NCI-H2196 treated with DMSO at 0.1 percent for 48 hours (cell line): ENCODE measurements around the gene SLC18B1.
"Not testable (repeated sequence)": the region's sequence is repeated elsewhere in the genome, so short reads cannot be mapped to it uniquely, and the experiment has no call there.

ENCODE experiments used
- DNase-seq: peaks from one replicate; lab custom pipeline; 2025; ENCODE audit not compliant: unreplicated experiment; lab: John Stamatoyannopoulos, UW

The SLC18B1 gene

DNA sequence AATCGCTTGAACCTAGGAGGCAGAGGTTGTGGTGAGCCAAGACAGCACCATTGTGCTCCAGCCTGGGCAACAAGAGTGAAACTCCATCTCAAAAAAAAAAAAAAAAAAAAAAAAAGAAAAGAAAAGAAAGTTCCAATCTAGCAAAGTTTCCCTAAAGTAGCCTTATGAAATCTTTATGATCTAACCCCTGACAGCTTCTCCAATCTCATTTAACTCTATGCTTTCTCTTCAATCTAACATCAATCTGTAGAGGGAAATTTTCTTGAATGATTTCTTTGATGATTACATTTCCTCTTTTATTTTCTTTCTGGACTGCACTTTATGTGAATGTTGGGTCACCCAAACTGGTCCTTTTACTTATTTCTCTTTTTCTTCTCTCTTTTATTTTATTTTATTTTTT, 2.2 kb upstream of the SLC18B1 start:
- no peak for DNase-seq

DNA sequence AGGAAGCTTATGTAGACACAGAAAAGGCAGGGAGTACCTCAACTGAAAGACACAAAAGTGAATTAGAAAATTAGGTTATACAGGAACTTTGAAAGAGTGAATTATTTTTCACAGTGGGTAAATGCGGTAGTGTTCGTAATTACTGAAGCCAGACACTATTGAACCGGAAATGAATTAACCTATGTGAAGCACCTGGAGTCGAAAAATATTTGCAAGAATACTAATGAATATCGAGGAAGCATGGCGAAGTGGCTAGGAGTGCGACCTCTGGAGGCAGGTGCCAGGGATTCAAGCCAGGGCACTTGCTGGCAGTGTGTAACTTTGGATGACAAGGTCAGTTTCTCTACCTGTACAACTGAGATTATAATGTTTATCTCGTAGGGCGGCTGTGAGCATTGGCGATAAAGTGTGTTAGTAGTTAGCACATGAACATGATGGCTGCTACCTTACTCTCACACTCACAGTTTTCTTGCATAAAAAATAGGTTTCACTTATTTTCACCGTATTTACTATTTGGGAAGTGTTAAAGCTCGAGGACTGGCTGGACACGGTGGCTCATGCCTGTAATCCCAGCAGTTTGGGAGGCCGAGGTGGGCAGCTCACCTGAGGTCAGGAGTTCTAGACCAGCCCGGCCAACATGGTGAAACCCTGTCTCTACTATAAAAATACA, 567 bp upstream of the SLC18B1 start:
- peak; percentile 67 for DNase-seq

DNA sequence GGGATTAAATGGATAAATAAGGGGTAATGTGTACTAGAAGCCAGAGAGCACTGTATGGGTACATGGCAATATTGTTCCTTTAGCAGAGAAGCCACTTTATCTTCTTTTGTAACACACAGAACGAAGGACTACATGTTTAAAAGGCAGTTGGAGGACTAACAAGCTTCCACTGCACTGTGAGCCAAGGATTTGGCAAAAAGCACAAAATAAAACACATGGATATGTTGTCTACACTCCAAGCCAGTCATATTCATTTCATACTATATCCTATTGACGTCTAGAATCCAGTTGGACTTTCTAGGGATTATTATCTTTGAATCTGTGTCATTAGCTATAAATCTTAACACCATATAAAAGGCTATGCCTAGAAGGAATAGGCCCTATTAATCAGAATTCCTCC, 3.0 kb downstream of the SLC18B1 start:
- DNase-seq = no peak

DNA sequence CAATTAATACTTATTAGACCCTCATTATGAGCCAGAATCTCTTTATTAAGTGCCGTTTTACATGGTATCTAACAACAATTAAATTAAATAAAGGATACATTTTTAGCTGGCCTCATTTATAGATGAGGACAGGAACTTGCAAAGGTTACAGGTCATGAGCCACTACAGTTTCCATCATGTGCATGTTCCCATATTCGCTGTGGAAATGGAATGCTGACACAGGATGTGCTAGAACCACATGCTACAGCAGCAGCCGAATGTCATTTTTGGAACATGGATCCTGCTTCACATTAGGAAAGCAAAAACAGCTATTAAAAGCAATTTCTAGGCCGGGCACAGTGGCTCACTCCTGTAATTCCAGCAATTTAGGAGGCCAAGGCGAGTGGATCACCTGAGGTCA, 5.9 kb downstream of the SLC18B1 start:
- DNase-seq = no peak

DNA sequence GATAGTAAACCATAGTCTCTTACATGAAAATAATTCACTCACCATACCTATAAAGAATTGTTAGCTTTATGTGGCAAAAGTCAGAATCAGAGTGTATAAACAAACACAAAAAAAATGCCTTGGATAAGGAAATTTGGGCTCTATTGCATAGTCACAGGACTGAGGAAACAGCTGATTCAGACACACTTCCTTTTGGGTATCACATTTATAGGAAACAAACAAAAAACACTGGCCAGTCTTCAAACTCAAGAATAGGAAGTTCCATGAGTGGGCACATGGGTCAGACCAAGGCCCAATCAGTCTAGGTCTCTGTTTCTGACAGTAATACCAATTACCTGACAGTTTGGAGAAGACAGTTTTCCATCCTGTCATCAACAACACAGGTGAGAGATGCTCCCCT, 8.0 kb downstream of the SLC18B1 start:
- no peak for DNase-seq

DNA sequence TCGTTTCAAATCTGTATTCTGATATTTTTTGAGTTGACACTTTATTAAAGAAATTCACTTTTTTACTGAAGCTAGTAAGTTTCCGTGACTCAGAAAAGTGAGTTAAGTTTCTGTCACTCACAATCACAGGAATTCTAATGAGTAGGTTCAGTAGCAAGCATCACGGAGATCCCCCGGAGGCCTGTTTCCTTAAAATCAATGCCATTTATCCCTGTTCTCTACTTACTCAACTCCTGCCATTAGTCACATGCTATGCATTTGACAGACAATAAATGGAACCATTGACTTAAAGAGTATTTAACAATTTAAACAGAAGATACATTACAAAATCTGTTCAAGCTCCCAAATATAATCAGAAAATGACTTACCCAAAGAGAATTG, 9.1 kb downstream of the SLC18B1 start:
- no peak for DNase-seq

DNA sequence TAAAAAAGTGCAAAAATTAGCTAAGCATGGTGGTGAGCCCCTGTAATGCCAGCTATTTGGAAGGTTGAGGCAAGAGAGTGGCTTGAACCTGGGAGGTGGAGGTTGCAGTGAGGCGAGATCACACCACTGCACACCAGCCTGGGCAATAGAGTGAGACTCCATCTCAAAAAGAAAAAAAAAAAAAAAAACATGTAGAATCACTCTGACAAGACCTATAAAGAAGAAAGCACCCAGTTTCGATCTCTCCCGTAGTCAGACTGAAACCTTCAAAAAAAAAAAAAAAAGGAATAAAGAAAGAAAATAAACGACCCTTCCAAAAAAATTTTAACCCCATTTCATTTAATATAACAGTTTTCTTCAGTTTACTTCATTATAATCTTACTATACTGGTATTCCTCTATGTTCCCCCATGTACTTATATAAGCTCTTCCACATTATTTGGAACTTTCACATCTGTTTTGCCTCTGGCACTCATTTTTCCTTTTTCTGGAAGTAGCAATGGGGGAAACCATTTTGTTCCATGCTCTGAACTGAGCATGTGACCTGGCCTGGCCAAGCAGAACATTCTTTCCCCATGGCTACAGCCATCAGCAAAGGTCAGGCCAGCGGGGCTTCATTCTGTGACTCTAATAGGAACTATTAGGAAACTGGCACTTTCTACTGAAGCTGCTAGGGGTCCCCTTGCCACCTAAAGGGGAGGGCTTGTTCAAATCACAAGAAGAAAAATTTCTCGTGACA, 9.6 kb downstream of the SLC18B1 start:
- no peak for DNase-seq

DNA sequence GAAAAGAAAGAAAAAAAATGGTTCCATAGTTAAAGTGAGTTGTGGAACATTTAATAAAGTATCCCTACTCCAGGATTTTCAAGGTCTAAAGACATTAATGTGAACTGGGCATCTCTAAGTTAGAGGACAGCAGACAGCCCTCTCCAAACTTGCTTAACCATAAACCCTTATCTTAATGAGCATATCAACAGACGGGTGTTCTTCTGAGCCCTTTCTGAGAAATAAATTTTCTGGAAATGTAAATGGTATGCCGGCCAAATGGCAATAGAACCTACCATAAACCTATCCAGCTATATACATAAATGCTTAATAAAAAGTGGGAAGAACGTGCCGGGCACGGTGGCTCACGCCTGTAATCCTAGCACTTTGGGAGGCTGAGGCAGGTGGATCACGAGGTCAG, 12.5 kb downstream of the SLC18B1 start:
- no peak for DNase-seq

DNA sequence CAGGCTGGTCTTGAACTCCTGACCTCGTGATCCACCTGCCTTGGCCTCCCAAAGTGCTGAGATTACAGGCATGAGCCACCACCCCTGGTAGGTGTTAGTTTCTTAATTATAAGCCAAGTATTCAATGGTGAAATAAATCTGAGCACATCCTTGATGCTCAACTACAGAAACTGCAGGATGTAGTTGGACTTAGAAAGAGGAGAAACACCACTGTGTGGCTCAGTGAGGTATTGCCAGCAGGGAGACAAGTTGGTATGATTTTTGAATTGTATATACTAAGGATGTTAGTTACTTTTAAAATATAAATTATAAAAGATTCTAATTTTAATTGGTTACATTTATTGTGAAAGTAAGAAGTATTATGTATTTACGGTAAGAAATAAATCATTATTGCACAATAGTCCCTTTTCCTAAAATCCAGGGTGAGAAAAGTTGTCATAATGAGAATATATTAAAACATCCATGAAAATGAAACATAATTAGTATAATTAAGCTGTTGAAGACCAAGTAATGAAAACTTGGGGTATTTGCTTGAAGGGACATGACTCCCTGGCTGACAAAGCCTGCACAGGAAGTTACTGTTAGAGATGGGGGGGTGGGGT, 17.6 kb downstream of the SLC18B1 start:
- DNase-seq = no peak

DNA sequence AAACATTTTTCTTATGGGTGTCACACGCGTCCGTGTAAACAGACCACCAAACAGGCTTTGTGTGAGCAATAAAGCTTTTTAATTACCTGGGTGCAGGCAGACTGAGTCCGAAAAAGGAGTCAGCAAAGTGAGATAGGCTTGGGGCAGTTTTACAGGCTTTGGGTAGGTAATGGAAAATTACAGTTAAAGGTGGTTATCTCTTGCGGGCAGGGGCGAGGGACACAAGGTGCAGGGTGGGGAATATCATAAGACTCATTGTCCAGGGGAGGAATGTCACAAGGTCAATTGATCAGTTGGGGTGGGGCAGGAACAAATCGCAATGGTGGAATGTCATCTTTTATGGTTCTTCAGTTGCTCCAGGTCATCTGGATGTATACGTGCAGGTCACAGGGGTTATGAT, 20.6 kb downstream of the SLC18B1 start:
- not testable (repeated sequence) for DNase-seq

DNA sequence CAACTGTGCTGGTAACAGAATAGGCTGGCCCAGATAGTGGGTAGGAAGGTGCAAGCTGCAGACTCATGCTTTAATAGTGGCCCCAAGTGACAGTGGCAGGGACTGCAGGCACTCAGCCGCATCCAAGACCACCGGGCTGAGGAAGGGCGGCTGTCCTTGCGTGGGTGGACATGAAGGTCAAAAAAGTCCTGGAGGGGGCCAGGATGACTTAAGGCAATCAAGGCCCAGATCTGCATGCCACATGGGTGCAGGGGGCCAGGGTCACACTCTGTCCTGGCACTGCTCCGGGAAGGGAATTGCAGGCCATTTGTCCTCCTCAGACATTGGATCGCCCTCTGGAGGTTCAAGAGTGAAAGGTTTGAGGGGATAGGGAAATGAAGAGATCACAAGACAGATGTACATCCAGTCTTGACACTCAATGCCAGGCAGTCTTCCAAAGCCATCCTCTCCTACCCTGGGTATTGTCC, 30.4 kb downstream of the SLC18B1 start:
- DNase-seq = no peak

DNA sequence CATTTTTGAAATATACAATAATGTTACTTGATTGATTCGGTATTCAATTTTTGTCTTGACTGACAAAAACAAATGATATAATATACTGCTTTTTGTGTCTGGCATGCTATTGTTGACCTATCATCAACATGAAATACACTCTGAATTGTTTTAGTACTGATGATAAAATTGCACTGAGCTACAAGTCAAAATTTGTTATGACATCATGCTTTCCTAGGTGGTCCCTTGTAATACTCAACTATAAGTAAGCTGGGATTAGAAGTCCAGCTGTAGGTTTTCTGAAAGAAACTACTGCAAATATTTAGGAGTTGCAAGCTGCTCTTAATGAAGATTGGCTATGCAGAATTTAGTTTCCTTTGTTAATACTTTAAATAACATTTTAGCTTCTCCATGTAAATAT, 32.9 kb downstream of the SLC18B1 start:
- DNase-seq = no peak

DNA sequence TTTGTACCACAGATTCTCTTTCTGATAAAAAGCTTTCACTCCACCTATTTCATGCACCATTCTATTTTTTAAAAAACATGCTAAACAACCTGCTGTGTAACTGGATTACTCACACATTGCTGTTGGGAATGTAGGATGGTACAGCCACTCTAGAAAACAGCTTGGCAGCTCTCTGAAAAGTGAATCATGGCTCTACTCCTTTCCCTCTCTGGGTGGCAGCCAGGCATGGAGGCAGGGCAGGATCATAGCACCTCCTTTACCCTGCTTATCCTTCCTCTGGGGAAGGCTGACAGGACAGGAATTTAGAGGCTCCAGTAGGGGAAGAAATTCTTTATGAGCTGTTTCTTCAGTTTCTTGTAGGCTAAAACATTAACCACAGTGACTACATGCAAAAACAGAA, 34.1 kb downstream of the SLC18B1 start:
- DNase-seq = no peak

DNA sequence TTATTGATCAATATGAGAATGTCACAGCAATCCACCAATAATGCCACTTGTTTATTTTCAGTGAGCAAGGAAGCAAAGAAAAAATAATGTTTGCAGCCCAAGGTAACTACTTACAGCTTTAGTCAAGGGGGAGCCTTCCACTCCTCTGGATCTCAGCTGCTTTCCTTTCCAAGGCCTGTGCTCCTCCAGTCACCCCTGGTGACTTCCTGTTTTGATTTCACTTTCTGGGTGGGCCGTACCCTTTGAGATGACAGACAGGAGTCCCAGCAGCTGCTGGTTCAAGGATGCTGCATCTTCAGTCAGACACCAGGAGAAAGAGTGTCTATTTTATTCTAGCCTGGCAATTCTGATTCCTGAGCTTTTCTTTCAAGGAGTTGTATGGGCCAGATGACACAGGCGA, 35.2 kb downstream of the SLC18B1 start:
- DNase-seq = no peak

DNA sequence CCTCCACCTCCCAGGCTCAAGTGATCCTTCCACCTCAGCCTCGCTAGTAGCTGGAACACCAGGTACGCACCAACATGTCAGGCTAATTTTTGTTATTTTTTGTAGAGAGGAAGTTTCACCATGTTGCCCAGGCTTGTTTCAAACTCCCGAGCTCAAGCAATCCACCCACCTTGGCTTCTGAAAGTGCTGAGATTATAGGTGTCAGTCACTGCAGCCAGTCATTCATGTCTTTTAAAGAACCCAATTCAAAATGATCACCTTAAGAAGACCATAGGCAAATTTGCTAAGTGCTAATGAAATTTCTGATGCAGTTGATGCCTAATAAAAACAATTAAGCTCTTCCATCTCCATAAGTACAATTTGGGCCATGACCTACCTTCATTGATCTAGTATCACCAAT, 38.2 kb downstream of the SLC18B1 start:
- DNase-seq = no peak

DNA sequence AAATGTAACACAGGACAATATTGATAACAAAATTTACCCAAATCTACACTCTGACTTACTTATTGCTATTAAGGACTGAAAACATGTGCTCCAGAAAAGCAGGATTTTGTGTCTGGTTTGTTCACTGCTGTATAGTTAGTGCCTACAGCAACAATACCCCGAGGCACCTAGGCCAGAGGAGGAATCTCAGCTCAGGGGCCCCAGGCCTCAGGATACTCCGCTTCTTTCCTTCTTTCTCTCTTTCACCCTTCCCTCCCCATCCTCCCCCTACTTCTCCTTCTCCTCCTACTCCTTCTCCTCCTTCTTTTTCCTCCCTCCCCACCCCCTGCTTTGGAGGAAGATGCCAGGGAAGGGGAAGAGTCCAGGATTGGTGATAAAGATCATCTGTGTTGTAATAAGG, 39.7 kb downstream of the SLC18B1 start:
- DNase-seq = no peak

DNA sequence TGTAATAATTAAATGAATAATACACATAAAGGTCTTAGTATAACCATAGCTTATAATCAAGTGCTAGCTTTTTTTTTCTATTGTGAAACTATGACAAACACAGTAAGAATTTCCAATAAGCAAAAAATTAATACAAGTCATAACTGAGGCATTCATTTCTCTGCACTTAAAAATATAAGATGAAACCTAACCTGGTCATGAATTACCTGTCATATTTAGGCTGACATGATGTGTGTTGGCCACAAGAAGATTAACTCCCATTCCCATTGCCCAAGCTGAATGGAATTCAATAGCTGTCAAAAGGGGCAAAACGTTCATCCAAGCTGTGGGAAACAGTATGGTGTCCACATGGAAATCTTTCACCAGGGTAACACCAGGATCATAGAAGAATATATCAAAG, 46.2 kb downstream of the SLC18B1 start:
- no peak for DNase-seq

DNA sequence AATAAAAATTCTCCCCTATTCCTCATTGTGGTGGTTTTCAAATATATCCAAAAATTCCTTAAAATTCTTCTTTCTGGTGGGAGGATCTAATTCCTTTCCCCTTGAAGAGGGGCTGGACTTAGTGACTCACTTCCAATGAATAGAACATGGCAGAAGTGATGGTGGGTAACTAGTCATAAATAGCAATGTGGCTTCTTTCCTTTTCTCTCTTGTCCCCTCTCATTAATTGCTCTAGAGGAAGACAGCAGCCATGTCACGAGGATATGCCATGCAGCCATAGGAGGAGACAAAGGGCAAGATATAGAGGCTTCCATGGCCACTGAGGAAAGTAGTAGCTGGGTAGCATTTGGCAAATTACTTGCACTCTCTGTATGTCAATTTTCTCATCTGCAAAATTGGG, 46.6 kb downstream of the SLC18B1 start:
- DNase-seq = no peak

DNA sequence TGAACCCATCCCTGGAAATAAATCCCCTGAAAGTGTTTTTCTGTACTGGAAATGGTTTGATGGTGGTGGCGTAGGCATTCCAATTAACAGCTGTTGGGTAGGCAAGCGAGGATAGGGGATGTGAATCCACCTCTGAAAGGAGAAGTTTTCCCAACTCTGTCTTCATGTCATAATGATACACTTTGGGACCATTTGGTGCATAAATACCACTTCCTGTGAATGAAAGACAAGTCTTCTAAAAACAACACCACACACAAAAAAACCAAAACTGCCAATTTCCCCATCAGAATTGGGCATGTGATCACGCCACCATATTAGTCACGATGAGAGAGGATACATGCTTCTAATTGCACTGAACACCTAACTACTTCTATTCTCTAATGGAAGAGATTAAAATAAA, 47.1 kb downstream of the SLC18B1 start:
- no peak for DNase-seq

DNA sequence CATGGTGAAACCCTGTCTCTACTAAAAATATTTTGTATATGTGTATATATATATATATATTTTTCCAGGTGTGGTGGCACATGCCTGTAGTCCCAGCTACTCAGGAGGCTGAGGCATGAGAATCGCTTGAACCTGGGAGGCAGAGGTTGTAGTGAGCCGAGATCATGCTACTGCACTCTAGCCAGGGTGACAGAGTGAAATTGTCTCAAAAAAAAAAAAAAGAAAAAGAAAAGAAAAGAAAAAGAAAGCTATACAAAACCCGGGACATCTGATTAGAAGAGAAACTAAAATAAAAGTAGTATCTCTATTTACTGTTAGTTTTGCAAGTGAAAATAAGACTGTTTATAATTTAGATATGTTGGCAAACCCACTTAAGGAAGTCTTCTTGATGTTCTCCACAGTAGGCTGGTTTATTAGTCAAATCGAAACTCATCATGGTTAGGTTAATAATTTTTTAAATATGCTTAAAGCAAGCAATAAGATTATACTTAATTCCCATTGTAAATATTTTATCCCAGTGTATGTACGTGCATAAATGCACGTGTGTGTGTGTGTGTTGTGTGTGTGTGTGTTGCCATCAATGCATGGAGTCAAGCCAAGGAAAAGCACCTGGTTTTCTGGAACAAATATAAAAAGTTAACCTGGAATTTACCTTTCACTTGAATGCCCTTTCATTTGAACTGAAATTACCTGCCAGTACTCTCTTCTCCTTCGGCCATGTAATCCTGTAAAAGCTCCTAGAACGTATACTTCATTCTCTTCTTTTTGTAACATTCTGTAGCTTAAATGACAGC, 47.8 kb downstream of the SLC18B1 start:
- no peak for DNase-seq

DNA sequence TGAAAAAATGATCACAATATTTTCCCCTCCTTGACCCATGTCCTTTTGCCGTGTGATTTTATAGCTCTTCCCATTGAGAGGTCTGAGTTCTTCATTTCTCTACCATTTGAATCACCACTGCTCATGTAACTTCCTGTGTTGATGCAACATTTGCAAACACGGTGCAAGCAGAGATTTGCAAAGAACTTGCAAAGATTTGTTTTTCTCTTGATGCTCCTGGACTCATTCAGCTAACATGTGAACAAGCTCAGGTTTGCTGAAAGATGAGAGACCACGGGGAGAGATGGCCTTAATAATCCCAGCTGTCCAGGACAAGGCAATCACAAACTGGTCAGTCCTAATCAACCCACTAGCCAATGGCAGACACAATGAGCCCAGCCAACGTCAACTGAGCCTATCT, 49.3 kb downstream of the SLC18B1 start:
- DNase-seq = no peak

DNA sequence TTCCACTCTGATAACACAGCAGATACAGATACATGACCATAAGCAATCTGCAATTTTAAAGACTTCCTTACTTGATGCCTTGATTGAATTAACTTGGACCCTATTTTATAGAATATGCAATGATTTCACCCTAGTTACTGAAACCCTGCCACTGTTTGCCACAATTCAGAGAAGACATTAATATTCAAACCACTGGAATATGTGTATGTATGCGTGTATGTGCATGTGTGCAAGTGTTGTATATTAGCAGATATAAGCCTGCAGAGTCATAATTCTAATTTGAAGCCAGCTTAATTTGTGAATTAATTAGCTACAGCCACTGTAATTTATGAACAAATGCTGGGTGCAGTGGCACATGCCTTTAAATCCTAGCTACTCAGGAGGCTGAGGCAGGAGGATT, 50.0 kb downstream of the SLC18B1 start:
- DNase-seq = no peak
